Tibial nerve (tissue), 4 donors: ENCODE measurements around the gene CHD6. TPM values are rescaled to one million over a fixed set of nuclear protein-coding genes. Genes with fewer than 3 reads are reported as not detected.
"Not testable (repeated sequence)": the region's sequence is repeated elsewhere in the genome, so short reads cannot be mapped to it uniquely, and the experiment has no call there.

Experiments
- DNase-seq, 2 donors: peaks; one replicate each; pipeline ENCODE4 v3.0.0-alpha.2; 2019; ENCODE audit warnings: low spot score in 2 of 2
- H3K27ac ChIP-seq, 4 donors: fragments of 200-600 bp; sonication (generic) in 3 of 4; one replicate each; pipeline ENCODE4 v1.5.1; 2017 to 2019; ENCODE audit warnings: mild to moderate bottlenecking in 1 of 4
- H3K27me3 ChIP-seq, 2 donors: fragments of 200-600 bp; sonication (generic) in 1 of 2; one replicate each; pipeline versions ENCODE4 v1.5.1 to v1.6.0; 2017 to 2019
- H3K36me3 ChIP-seq, 3 donors: fragments of 200-600 bp; sonication (generic); one replicate each; pipeline ENCODE4 v1.5.1; 2018 to 2019
- H3K4me1 ChIP-seq, 4 donors: fragments of 200-600 bp; sonication (generic) in 3 of 4; one replicate each; pipeline ENCODE4 v1.5.1; 2017 to 2019
- H3K4me3 ChIP-seq, 4 donors: fragments of 200-600 bp; sonication (generic) in 3 of 4; one replicate each; pipeline ENCODE4 v1.5.1; 2017 to 2019; ENCODE audit warnings: mild to moderate bottlenecking in 1 of 4, moderate library complexity in 1 of 4
- H3K9me3 ChIP-seq, 4 donors: fragments of 200-600 bp; sonication (generic) in 3 of 4; one replicate each; pipeline ENCODE4 v1.5.1; 2017 to 2019
- EP300 ChIP-seq, 2 donors: sonication (generic); formaldehyde crosslinking; IDR thresholded peaks; one replicate each; pipeline ENCODE4 v1.6.1; 2017; ENCODE audit warnings: antibody characterized with exemption in 2 of 2, mild to moderate bottlenecking in 1 of 2
- POLR2A ChIP-seq, 2 donors: fragments of 450-650 bp; IDR thresholded peaks; one replicate each; pipeline ENCODE4 v1.6.1; 2017; ENCODE audit warnings: antibody characterized with exemption in 2 of 2, mild to moderate bottlenecking in 2 of 2, moderate library complexity in 2 of 2
- WGBS, 2 donors: methylation state at CpG; one replicate each; pipeline ENCODE4 v1.1.5; 2018; 5-methylcytosine and 5-hydroxymethylcytosine counted together
- total RNA-seq, 4 donors: library from RNA; depleted of rRNA; stranded (reverse); fragments of >200 nt; gene quantifications; one replicate each; pipeline ENCODE4 v1.1.0, GENCODE V29; 2016
- TF ChIP-seq, protein P1 (sequence below), 5 experiments: fragments of 200-600 bp in 3 of 5; fragments of 450-650 bp in 2 of 5; sonication (generic) in 3 of 5; IDR thresholded peaks; one replicate each; pipeline ENCODE4 v1.5.1; 2016 to 2019; ENCODE audit warnings: antibody characterized with exemption in 5 of 5, mild to moderate bottlenecking in 3 of 5, moderate library complexity in 2 of 5

CHD6 gene
- total RNA-seq, 4 donors from 2014 or later, result 52.0 to 58.2 (median 54.9) TPM

GRCh38 chr20:41538810-41539596, 79.2 kb downstream of the CHD6 start:
- Histone ChIP-seq H3K36me3 (peaks cover 0 to 19% (median 0%) of the 10 kb centered on the region in 3 donors), H3K9me3 (peaks cover 0 to 11% (median 0%) of the 10 kb centered on the region in 4 donors), H3K4me3 (no peak overlapping the region), H3K4me1 (peaks cover 0 to 22% (median 3%) of the 10 kb centered on the region in 4 donors), H3K27ac (no peak overlapping the region), H3K27me3 (no peaks in the 10 kb centered on the region)
- TF ChIP-seq, protein P1, sequence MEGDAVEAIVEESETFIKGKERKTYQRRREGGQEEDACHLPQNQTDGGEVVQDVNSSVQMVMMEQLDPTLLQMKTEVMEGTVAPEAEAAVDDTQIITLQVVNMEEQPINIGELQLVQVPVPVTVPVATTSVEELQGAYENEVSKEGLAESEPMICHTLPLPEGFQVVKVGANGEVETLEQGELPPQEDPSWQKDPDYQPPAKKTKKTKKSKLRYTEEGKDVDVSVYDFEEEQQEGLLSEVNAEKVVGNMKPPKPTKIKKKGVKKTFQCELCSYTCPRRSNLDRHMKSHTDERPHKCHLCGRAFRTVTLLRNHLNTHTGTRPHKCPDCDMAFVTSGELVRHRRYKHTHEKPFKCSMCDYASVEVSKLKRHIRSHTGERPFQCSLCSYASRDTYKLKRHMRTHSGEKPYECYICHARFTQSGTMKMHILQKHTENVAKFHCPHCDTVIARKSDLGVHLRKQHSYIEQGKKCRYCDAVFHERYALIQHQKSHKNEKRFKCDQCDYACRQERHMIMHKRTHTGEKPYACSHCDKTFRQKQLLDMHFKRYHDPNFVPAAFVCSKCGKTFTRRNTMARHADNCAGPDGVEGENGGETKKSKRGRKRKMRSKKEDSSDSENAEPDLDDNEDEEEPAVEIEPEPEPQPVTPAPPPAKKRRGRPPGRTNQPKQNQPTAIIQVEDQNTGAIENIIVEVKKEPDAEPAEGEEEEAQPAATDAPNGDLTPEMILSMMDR (IDR thresholded peaks at IDR 0.05), result no peak
- TF ChIP-seq EP300 (IDR thresholded peaks at IDR 0.05) (no peak), POLR2A (IDR thresholded peaks at IDR 0.05) (no peak)
- WGBS, 2 donors, result 88 to 89% methylated on average over 8 of the region's 8 CpGs
- no peak for DNase-seq

DNA sequence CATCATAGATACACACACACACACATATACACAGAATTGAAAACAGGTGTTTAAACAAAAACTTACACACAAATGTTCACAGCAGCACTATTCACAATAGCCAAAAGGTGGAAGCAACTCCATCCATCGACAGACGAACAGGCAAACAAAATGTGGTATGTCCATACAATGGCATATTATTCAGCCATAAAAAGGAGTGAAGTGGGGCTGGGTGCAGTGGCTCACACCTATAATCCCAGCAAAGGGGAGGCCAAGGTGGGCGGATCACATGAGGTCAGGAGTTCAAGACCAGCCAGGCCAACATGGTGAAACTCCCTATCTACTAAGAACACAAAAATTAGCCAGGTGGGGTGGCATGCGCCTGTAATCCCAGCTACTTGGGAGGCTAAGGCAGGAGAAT, 80.3 kb downstream of the CHD6 start:
- Histone ChIP-seq H3K27ac (no peak overlapping the region), H3K4me1 (peaks cover 0 to 33% (median 4%) of the 10 kb centered on the region in 4 donors), H3K36me3 (peaks cover 0 to 23% (median 3%) of the 10 kb centered on the region in 3 donors), H3K4me3 (no peak overlapping the region), H3K9me3 (peaks cover 0 to 11% (median 0%) of the 10 kb centered on the region in 4 donors), H3K27me3 (no peaks in the 10 kb centered on the region)
- TF ChIP-seq, protein P1 (IDR thresholded peaks at IDR 0.05), result no peak
- no peak for TF ChIP-seq POLR2A (IDR thresholded peaks at IDR 0.05)
- TF ChIP-seq EP300 (IDR thresholded peaks at IDR 0.05), result no peak
- 97 to 98% methylated on average over 4 of the region's 4 CpGs for WGBS, 2 donors
- DNase-seq, result no peak

- peaks cover 0 to 34% (median 7%) of the 10 kb centered on the region in 3 donors for H3K36me3 ChIP-seq
- not testable (repeated sequence) for H3K27ac ChIP-seq, H3K4me3 ChIP-seq, H3K27me3 ChIP-seq, DNase-seq
- 100% methylated on average over 1 of the region's 1 CpG for WGBS, 2 donors
- peaks cover 0 to 11% (median 0%) of the 10 kb centered on the region in 4 donors for H3K9me3 ChIP-seq
- H3K4me1 ChIP-seq, result peaks cover 0 to 27% (median 4%) of the 10 kb centered on the region in 4 donors
Measured at GRCh38 chr20:41535551-41535950, 82.6 kb downstream of the CHD6 start.

DNA sequence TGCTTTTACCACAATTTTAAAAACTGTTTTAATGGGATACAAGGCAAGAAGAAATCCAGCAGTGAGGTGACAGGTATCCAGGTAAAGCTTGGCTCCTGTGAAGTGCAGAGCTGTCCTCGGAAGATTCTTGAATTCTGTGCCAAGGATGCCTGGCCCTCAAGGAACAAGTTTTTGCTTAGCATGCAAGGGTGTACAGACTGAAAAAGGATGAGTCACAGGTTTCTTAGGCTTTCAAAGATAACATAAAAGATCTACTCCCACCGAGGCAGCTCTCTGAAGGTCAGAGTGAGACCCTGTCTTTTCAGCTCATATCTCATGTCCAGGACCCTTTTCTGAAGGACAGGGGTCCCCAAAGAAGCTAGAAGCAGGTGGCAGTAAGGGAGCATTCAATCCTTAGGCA, 83.3 kb downstream of the CHD6 start:
- Histone ChIP-seq H3K27me3 (no peaks in the 10 kb centered on the region), H3K36me3 (peaks cover 0 to 34% (median 7%) of the 10 kb centered on the region in 3 donors), H3K27ac (no peak overlapping the region), H3K4me3 (no peak overlapping the region), H3K4me1 (peaks cover 0 to 24% (median 2%) of the 10 kb centered on the region in 4 donors), H3K9me3 (peaks cover 0 to 11% (median 0%) of the 10 kb centered on the region in 4 donors)
- DNase-seq, result no peak
- WGBS, 2 donors, result 82 to 86% methylated on average over 2 of the region's 2 CpGs
- TF ChIP-seq EP300 (IDR thresholded peaks at IDR 0.05), result no peak
- TF ChIP-seq, protein P1 (IDR thresholded peaks at IDR 0.05), result no peak
- TF ChIP-seq POLR2A (IDR thresholded peaks at IDR 0.05), result no peak

GRCh38 chr20:41534170-41534569, 84.0 kb downstream of the CHD6 start:
- no peak overlapping the region for H3K4me3 ChIP-seq
- H3K36me3 ChIP-seq, result peaks cover 0 to 34% (median 7%) of the 10 kb centered on the region in 3 donors
- H3K4me1 ChIP-seq, result peaks cover 0 to 24% (median 2%) of the 10 kb centered on the region in 4 donors
- H3K27me3 ChIP-seq, result no peaks in the 10 kb centered on the region
- no peak overlapping the region for H3K27ac ChIP-seq
- TF ChIP-seq POLR2A (IDR thresholded peaks at IDR 0.05), result no peak
- TF ChIP-seq EP300 (IDR thresholded peaks at IDR 0.05), result no peak
- TF ChIP-seq, protein P1 (IDR thresholded peaks at IDR 0.05), result no peak
- DNase-seq, result no peak
- H3K9me3 ChIP-seq, result peaks cover 0 to 11% (median 0%) of the 10 kb centered on the region in 4 donors
